HEK293 (cell line): ENCODE results near the gene AIF1.

Source experiments
- BCL11A ChIP-seq: fragments of 450-650 bp; formaldehyde crosslinking; IDR thresholded peaks from 2 replicates; pipeline ENCODE4 v1.5.1; 2016; ENCODE audit warnings: low read depth, missing biosample characterization, missing genetic modification characterization
- HIC1 ChIP-seq: fragments of 450-650 bp; formaldehyde crosslinking; IDR thresholded peaks from 2 replicates; pipeline ENCODE4 v1.5.1; 2016; ENCODE audit warnings: missing biosample characterization, missing genetic modification characterization
- KLF8 ChIP-seq: fragments of 450-650 bp; formaldehyde crosslinking; IDR thresholded peaks from 2 replicates; pipeline ENCODE4 v1.5.1; 2016; ENCODE audit warnings: missing biosample characterization, missing genetic modification characterization
- KLF9 ChIP-seq: fragments of 450-650 bp; formaldehyde crosslinking; IDR thresholded peaks from 2 replicates; pipeline ENCODE4 v1.5.1; 2016; ENCODE audit warnings: missing biosample characterization, missing genetic modification characterization, low read depth
- OSR2 ChIP-seq: fragments of 450-650 bp; formaldehyde crosslinking; IDR thresholded peaks from 2 replicates; pipeline ENCODE4 v1.5.1; 2016; ENCODE audit warnings: missing biosample characterization, missing genetic modification characterization
- ZIC2 ChIP-seq: fragments of 450-650 bp; formaldehyde crosslinking; IDR thresholded peaks from 2 replicates; pipeline ENCODE4 v1.5.1; 2016; ENCODE audit warnings: missing biosample characterization, missing genetic modification characterization
- ZNF132 ChIP-seq: fragments of 450-650 bp; formaldehyde crosslinking; IDR thresholded peaks from 2 replicates; pipeline ENCODE4 v1.5.1; 2017; ENCODE audit warnings: missing biosample characterization, missing genetic modification characterization, borderline replicate concordance
- ZNF354C ChIP-seq: fragments of 450-650 bp; formaldehyde crosslinking; IDR thresholded peaks from 2 replicates; pipeline ENCODE4 v1.5.1; 2016; ENCODE audit warnings: missing biosample characterization, missing genetic modification characterization, low read depth, borderline replicate concordance
- ZNF362 ChIP-seq: fragments of 450-650 bp; formaldehyde crosslinking; IDR thresholded peaks from 2 replicates; pipeline ENCODE4 v1.5.1; 2016; ENCODE audit warnings: missing biosample characterization, missing genetic modification characterization
- ZNF37A ChIP-seq: fragments of 450-650 bp; IDR thresholded peaks from 2 replicates; pipeline ENCODE4 v1.5.1; 2018; ENCODE audit warnings: missing biosample characterization, missing genetic modification characterization
- ZNF580 ChIP-seq: fragments of 450-650 bp; formaldehyde crosslinking; IDR thresholded peaks from 2 replicates; pipeline ENCODE4 v1.5.1; 2016; ENCODE audit warnings: missing biosample characterization, missing genetic modification characterization
- ZNF600 ChIP-seq: fragments of 450-650 bp; formaldehyde crosslinking; IDR thresholded peaks from 2 replicates; pipeline ENCODE4 v1.5.1; 2016; ENCODE audit warnings: missing biosample characterization, missing genetic modification characterization
- ZNF692 ChIP-seq: fragments of 450-650 bp; formaldehyde crosslinking; IDR thresholded peaks from 2 replicates; pipeline ENCODE4 v1.5.1; 2016; ENCODE audit warnings: missing biosample characterization, missing genetic modification characterization
- ZNF747 ChIP-seq: fragments of 450-650 bp; formaldehyde crosslinking; IDR thresholded peaks from 2 replicates; pipeline ENCODE4 v1.5.1; 2016; ENCODE audit warnings: missing biosample characterization, missing genetic modification characterization
- ZNF76 ChIP-seq: fragments of 450-650 bp; formaldehyde crosslinking; IDR thresholded peaks from 2 replicates; pipeline ENCODE4; 2016; ENCODE audit warnings: low read depth, missing biosample characterization, missing genetic modification characterization, borderline replicate concordance
- ZNF830 ChIP-seq: fragments of 450-650 bp; IDR thresholded peaks from 2 replicates; pipeline ENCODE4 v1.5.0; 2018; ENCODE audit warnings: missing biosample characterization, missing genetic modification characterization, low read depth, mild to moderate bottlenecking, moderate library complexity
- TF ChIP-seq, protein P1 (sequence below): fragments of 450-650 bp; formaldehyde crosslinking; IDR thresholded peaks from 2 replicates; pipeline ENCODE4 v1.5.1; 2016; ENCODE audit warnings: missing biosample characterization, missing genetic modification characterization
- TF ChIP-seq, protein P2 (sequence below): fragments of 450-650 bp; formaldehyde crosslinking; IDR thresholded peaks from 2 replicates; pipeline ENCODE4 v1.5.1; 2016; ENCODE audit warnings: missing biosample characterization, missing genetic modification characterization
- TF ChIP-seq, protein P3 (sequence below): fragments of 450-650 bp; formaldehyde crosslinking; IDR thresholded peaks from 2 replicates; pipeline ENCODE4 v1.5.1; 2016; ENCODE audit warnings: missing biosample characterization, missing genetic modification characterization

The AIF1 gene

DNA sequence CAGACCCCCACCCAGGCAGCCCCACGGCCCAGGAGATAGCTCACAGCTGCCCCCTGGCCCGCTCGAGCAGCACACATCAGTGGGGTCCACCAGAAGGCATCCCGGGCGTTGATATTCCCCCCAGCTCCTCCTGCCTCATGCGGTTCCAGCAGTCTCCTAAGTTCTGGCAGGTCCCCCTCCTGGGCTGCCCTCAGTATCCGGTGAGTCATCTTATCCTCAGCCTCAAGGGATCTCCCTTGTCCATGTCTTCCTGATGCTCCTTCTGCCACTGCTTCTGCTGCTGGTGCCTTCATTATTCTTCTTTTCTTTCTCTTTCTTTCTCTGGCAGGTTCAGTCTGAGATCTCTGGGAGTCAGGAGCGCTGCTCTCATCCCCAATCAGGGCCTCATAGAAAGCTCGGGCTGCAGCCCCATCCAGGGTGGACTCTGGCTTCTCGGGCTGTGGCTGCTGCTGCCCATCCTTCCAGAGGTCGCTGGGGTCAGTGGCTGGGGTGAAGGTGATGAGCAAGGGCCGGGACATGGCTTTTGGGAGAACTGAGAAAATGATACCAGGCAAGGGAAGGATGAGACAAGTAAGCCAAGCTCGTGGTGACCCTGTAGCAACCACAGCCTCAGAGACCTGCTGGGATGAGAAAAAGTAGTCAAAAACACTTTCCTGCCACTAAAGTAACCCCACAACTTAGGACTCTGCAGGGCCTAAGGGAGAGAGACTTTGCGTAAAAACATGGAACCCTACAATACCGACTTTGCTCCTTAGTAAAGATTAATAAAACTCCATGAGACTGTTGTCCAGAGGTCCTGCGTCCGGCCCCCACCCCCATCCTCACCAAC, 49.1 kb downstream of the AIF1 start (continued):
- peak; percentile 60; the same call in 1 of the 2 replicates for TF ChIP-seq ZNF600
- TF ChIP-seq, protein P1, sequence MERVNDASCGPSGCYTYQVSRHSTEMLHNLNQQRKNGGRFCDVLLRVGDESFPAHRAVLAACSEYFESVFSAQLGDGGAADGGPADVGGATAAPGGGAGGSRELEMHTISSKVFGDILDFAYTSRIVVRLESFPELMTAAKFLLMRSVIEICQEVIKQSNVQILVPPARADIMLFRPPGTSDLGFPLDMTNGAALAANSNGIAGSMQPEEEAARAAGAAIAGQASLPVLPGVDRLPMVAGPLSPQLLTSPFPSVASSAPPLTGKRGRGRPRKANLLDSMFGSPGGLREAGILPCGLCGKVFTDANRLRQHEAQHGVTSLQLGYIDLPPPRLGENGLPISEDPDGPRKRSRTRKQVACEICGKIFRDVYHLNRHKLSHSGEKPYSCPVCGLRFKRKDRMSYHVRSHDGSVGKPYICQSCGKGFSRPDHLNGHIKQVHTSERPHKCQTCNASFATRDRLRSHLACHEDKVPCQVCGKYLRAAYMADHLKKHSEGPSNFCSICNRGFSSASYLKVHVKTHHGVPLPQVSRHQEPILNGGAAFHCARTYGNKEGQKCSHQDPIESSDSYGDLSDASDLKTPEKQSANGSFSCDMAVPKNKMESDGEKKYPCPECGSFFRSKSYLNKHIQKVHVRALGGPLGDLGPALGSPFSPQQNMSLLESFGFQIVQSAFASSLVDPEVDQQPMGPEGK (tag by site-specific recombination), result peak; percentile 47; the same call in 1 of the 2 replicates
- no peak for TF ChIP-seq ZNF76
- 0 out of 2 replicates have a peak, but pooled peaks have one; percentile 13 for TF ChIP-seq KLF9 (tag by site-specific recombination)
- no peak for TF ChIP-seq ZNF37A (tag by site-specific recombination)
- TF ChIP-seq ZNF362 (tag by site-specific recombination), result no peak
- TF ChIP-seq ZNF692 (tag by site-specific recombination), result peak; percentile 89
- no peak; the same call in 1 of the 2 replicates for TF ChIP-seq BCL11A
- no peak for TF ChIP-seq ZNF747 (tag by site-specific recombination)
- TF ChIP-seq ZNF830, result no peak
- TF ChIP-seq ZNF354C (tag by site-specific recombination), result no peak
- peak; percentile 13; the same call in 1 of the 2 replicates for TF ChIP-seq KLF8
- TF ChIP-seq, protein P2, sequence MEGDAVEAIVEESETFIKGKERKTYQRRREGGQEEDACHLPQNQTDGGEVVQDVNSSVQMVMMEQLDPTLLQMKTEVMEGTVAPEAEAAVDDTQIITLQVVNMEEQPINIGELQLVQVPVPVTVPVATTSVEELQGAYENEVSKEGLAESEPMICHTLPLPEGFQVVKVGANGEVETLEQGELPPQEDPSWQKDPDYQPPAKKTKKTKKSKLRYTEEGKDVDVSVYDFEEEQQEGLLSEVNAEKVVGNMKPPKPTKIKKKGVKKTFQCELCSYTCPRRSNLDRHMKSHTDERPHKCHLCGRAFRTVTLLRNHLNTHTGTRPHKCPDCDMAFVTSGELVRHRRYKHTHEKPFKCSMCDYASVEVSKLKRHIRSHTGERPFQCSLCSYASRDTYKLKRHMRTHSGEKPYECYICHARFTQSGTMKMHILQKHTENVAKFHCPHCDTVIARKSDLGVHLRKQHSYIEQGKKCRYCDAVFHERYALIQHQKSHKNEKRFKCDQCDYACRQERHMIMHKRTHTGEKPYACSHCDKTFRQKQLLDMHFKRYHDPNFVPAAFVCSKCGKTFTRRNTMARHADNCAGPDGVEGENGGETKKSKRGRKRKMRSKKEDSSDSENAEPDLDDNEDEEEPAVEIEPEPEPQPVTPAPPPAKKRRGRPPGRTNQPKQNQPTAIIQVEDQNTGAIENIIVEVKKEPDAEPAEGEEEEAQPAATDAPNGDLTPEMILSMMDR, result peak; percentile 14; the same call in 1 of the 2 replicates
- no peak for TF ChIP-seq ZNF132
- peak; percentile 34; the same call in 1 of the 2 replicates for TF ChIP-seq ZIC2
- TF ChIP-seq, protein P3, sequence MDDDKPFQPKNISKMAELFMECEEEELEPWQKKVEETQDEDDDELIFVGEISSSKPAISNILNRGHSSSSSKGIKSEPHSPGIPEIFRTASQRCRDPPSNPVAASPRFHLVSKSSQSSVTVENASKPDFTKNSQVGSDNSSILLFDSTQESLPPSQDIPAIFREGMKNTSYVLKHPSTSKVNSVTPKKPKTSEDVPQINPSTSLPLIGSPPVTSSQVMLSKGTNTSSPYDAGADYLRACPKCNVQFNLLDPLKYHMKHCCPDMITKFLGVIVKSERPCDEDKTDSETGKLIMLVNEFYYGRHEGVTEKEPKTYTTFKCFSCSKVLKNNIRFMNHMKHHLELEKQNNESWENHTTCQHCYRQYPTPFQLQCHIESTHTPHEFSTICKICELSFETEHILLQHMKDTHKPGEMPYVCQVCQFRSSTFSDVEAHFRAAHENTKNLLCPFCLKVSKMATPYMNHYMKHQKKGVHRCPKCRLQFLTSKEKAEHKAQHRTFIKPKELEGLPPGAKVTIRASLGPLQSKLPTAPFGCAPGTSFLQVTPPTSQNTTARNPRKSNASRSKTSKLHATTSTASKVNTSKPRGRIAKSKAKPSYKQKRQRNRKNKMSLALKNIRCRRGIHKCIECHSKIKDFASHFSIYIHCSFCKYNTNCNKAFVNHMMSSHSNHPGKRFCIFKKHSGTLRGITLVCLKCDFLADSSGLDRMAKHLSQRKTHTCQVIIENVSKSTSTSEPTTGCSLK (tag by site-specific recombination), result no peak
- peak; percentile 38; the same call in 1 of the 2 replicates for TF ChIP-seq HIC1 (tag by site-specific recombination)
- TF ChIP-seq OSR2 (tag by site-specific recombination), result peak; percentile 81
- TF ChIP-seq ZNF580, result no peak
